K562 (cell line): ENCODE results near the gene ANKH. TPM values are rescaled to one million over a fixed set of nuclear protein-coding genes. Genes with fewer than 3 reads are reported as not detected.
A peak's percentile ranks its signal among the peaks of the same experiment; 100 is the strongest.

ENCODE experiments used
- ATAC-seq: fragments of 200-7000 bp; cut with Tn5 transposase; 3 replicates; pipeline ENCODE4 v1.9.1; 2020; ENCODE audit warnings: moderate library complexity
- BruUV-seq: library from RNA; stranded (reverse); fragments of 400-500 nt; replicated peaks from 2 replicates; lab custom pipeline; 2021; lab: Mats Ljungman, UMichigan
- CTCF ChIA-PET: fragments of 300-600 bp; formaldehyde crosslinking; extraction: SDS; loops from one replicate; lab custom pipeline; 2021; ENCODE audit warnings: low intra/inter-chr PET ratio; lab: Yijun Ruan, JAX
- POLR2A ChIA-PET: fragments of 300-600, 350-650 bp; sonication (Branson Sonifier 250); formaldehyde crosslinking; extraction: SDS; loops from one replicate; lab custom pipeline; 2021; ENCODE audit warnings: antibody characterized with exemption, inconsistent platforms; lab: Yijun Ruan, JAX
- DNase-seq, 4 experiments: peaks; one replicate each; pipeline versions ENCODE4 v3.0.0 to v3.0.0-alpha.2; 2011 to 2018; ENCODE audit warnings: low spot score in 3 of 4, mixed read lengths in 3 of 4; ENCODE audit errors: extremely low read depth in 1 of 4
- FAIRE-seq: peaks from 2 replicates; lab custom pipeline; 2011; peaks lifted over from hg19 to GRCh38; lab: Jason Lieb, UNC
- H2AFZ ChIP-seq: 2 replicates; pipeline ENCODE4 v1.6.0; 2011; ENCODE audit warnings: low read depth, low read length, control low read depth, inconsistent platforms
- H3K27ac ChIP-seq: fragments of 200-600 bp; 3 replicates; pipeline ENCODE4 v1.8.0; 2011; ENCODE audit warnings: low read depth, mild to moderate bottlenecking, control low read depth, inconsistent platforms, low read length, moderate library complexity, mixed read lengths; ENCODE audit errors: extremely low read depth
- H3K27me3 ChIP-seq, 2 experiments: fragments of 300-600 bp in 1 of 2; 2 replicates in 1 of 2; 3 replicates in 1 of 2; pipeline versions ENCODE4 v1.6.0 to v1.8.0; 2011; ENCODE audit warnings: inconsistent platforms in 2 of 2, low read length in 2 of 2, mild to moderate bottlenecking in 1 of 2, mixed read lengths in 1 of 2, moderate library complexity in 1 of 2; ENCODE audit not compliant: control insufficient read depth in 2 of 2, insufficient read depth in 2 of 2
- H3K36me3 ChIP-seq: fragments of 300-600 bp; 3 replicates; pipeline ENCODE4 v1.8.0; 2011; ENCODE audit warnings: mild to moderate bottlenecking, low read length, inconsistent platforms; ENCODE audit not compliant: control insufficient read depth, insufficient read depth
- H3K4me1 ChIP-seq, 2 experiments: fragments of 200-600 bp in 1 of 2; replicated peaks in 1 of 2; 2 replicates in 1 of 2; 3 replicates in 1 of 2; pipeline versions ENCODE4 v1.5.1 to v1.8.0; 2011; ENCODE audit warnings: inconsistent platforms in 2 of 2, low read length in 2 of 2, mild to moderate bottlenecking in 1 of 2, mixed read lengths in 1 of 2, moderate library complexity in 1 of 2; ENCODE audit not compliant: control insufficient read depth in 2 of 2, insufficient read depth in 2 of 2
- H3K4me2 ChIP-seq: 2 replicates; pipeline ENCODE4 v1.6.1; 2011; ENCODE audit warnings: low read length, control low read depth, inconsistent platforms, mixed read lengths; ENCODE audit not compliant: insufficient read depth
- H3K4me3 ChIP-seq: fragments of 200-600 bp; sonication (generic), shearing (Covaris generic); 2 replicates; pipeline ENCODE4 v1.5.1; 2016; ENCODE audit warnings: control low read depth, inconsistent platforms
- H3K79me2 ChIP-seq: fragments of 200-600 bp; 3 replicates; pipeline ENCODE4 v1.8.0; 2011; ENCODE audit warnings: low read length, inconsistent platforms; ENCODE audit not compliant: control insufficient read depth, insufficient read depth
- H3K9ac ChIP-seq, 2 experiments: 2 replicates each; pipeline versions ENCODE4 v1.6.0 to v1.6.1; 2011; ENCODE audit warnings: low read depth in 2 of 2, low read length in 2 of 2, control low read depth in 1 of 2, inconsistent platforms in 1 of 2, mild to moderate bottlenecking in 1 of 2, mixed read lengths in 1 of 2; ENCODE audit not compliant: insufficient read depth in 1 of 2
- H3K9me1 ChIP-seq: one replicate; pipeline ENCODE4 v1.6.0; 2011; ENCODE audit warnings: inconsistent platforms, mild to moderate bottlenecking, low read length, moderate library complexity; ENCODE audit not compliant: control insufficient read depth, insufficient read depth
- H3K9me3 ChIP-seq: replicated peaks from 2 replicates; pipeline ENCODE4 v1.5.1; 2011; ENCODE audit warnings: low read depth, low read length, inconsistent platforms; ENCODE audit not compliant: control insufficient read depth, insufficient read depth
- H4K20me1 ChIP-seq: replicated peaks from 2 replicates; pipeline ENCODE4 v1.6.1; 2011; ENCODE audit warnings: low read length, inconsistent platforms, mixed read lengths; ENCODE audit not compliant: control insufficient read depth, insufficient read depth
- ARNT ChIP-seq, 2 experiments: fragments of 450-650 bp; IDR thresholded peaks; 2 replicates each; pipeline ENCODE4 v1.6.1; 2016; ENCODE audit warnings: mild to moderate bottlenecking in 1 of 2
- CREB3 ChIP-seq: fragments of 450-650 bp; conservative IDR thresholded peaks from 2 replicates; pipeline ENCODE4 v1.6.1; 2016; ENCODE audit warnings: missing genetic modification characterization, low read depth, mild to moderate bottlenecking, missing compliant biosample characterization, moderate library complexity
- DMBX1 ChIP-seq: fragments of 250-450 bp; sonication (Bioruptor Pico); IDR thresholded peaks from 2 replicates; pipeline ENCODE4 v1.8.0; 2022; ENCODE audit warnings: inconsistent platforms, mild to moderate bottlenecking, moderate library complexity, borderline replicate concordance
- EP300 ChIP-seq: IDR thresholded peaks from 2 replicates; pipeline ENCODE4 v1.6.1; 2012; ENCODE audit warnings: low read length, improper control_type of control experiment
- HNRNPLL ChIP-seq: fragments of 200-400 bp; formaldehyde crosslinking; IDR thresholded peaks from 2 replicates; pipeline ENCODE4 v1.6.1; 2017; ENCODE audit warnings: low read length, low read depth, mild to moderate bottlenecking; ENCODE audit not compliant: poor library complexity, severe bottlenecking
- KDM2B ChIP-seq: fragments of 250-450 bp; sonication (Bioruptor Pico); IDR thresholded peaks from 2 replicates; pipeline ENCODE4 v1.8.0; 2021; ENCODE audit warnings: mild to moderate bottlenecking, moderate library complexity
- NFE2 ChIP-seq: IDR thresholded peaks from 2 replicates; pipeline ENCODE4 v1.6.1; 2014; ENCODE audit warnings: antibody characterized with exemption, low read depth
- PHB ChIP-seq: fragments of 250-450 bp; sonication (Bioruptor Pico); IDR thresholded peaks from 2 replicates; pipeline ENCODE4 v1.5.0; 2021
- RBM25 ChIP-seq: fragments of 200-400 bp; formaldehyde crosslinking; IDR thresholded peaks from 2 replicates; pipeline ENCODE4 v1.6.1; 2018; ENCODE audit warnings: low read length, low read depth, moderate library complexity; ENCODE audit not compliant: severe bottlenecking
- SNRNP70 ChIP-seq: fragments of 200-400 bp; formaldehyde crosslinking; optimal IDR thresholded peaks from 2 replicates; pipeline ENCODE3; 2017; ENCODE audit warnings: low read depth, low read length
- SREBF2 ChIP-seq: sonication (generic); formaldehyde crosslinking; IDR thresholded peaks from 2 replicates; pipeline ENCODE4 v1.4.0; 2020; ENCODE audit warnings: mild to moderate bottlenecking, missing genetic modification reagents
- ZNF277 ChIP-seq: fragments of 250-450 bp; sonication (Bioruptor Pico); IDR thresholded peaks from 2 replicates; pipeline ENCODE4 v1.8.0; 2022; ENCODE audit warnings: inconsistent platforms, mild to moderate bottlenecking, moderate library complexity, borderline replicate concordance
- ZSCAN32 ChIP-seq: fragments of 450-650 bp; formaldehyde crosslinking; IDR thresholded peaks from 2 replicates; pipeline ENCODE4 v1.4.0; 2020; ENCODE audit warnings: mild to moderate bottlenecking, moderate library complexity
- WGBS: fragments of 100-300 bp; shearing (Covaris generic); methylation state at CpG from one replicate; pipeline ENCODE4 v1.1.6; 2016; ENCODE audit warnings: low coverage, mixed read lengths; ENCODE audit not compliant: insufficient coverage; ENCODE audit errors: missing lambda C conversion rate; 5-methylcytosine and 5-hydroxymethylcytosine counted together
- in situ Hi-C: fragments of 300-500 bp; cut with MboI; formaldehyde crosslinking; loops from 4 replicates; pipeline ENCODE4 v1.15.0; 2018; ENCODE audit warnings: inconsistent platforms, mixed read lengths
- intact Hi-C: fragments of 100-400 bp; cut with micrococcal nuclease; formaldehyde crosslinking; loops from 2 replicates; pipeline ENCODE4 v1.14.2; 2022
- polyA plus RNA-seq, 8 experiments: library from polyadenylated mRNA; depleted of rRNA in 4 of 8; stranded (reverse) in 5 of 8; unstranded in 3 of 8; fragments of >200 nt; fragmentation: Nextera tagmentation in 2 of 8; fragmentation: Illumina TruSeq in 1 of 8; extraction: Ambion mirVana in 2 of 8; extraction: Trizol in 1 of 8; gene quantifications; 2 replicates each; pipeline versions ENCODE4 v1.2.1 to v1.2.3, GENCODE V29; 2011 to 2014; ENCODE audit warnings: inconsistent platforms in 1 of 8, missing spikeins in 1 of 8
- total RNA-seq, 7 experiments: library from RNA; depleted of rRNA in 6 of 7; stranded (reverse); fragments of >200 nt in 6 of 7; fragmentation: Illumina TruSeq in 2 of 7; extraction: Trizol in 2 of 7; gene quantifications; 2 replicates each; pipeline versions ENCODE4 v1.2.1 to v1.2.3, GENCODE V29; 2011 to 2021; ENCODE audit warnings: low replicate concordance in 1 of 7

ANKH gene
- total and polyA plus RNA-seq, 9 of the 15 experiments (the other 6 are each of a cell fraction or from before 2014, with no cell fraction given): 0.79 to 12.2 (median 4.5) TPM

- ATAC-seq (no peak), FAIRE-seq (no peak), DNase-seq (no peak)
- Histone ChIP-seq H3K9me3 (no peaks in the 10 kb centered on the region), H4K20me1 (no peaks in the 10 kb centered on the region), H3K36me3 (no peaks in the 10 kb centered on the region), H3K9ac (no peak overlapping the region), H3K4me1 (no peaks in the 10 kb centered on the region), H3K4me3 (no peak overlapping the region), H3K79me2 (no peaks in the 10 kb centered on the region), H3K9me1 (no peaks in the 10 kb centered on the region), H3K4me2 (no peak overlapping the region), H2AFZ (no peak overlapping the region), H3K27ac (no peak overlapping the region), H3K27me3 (peaks cover 17 to 23% of the 10 kb centered on the region in 2 experiments)
- POLR2A ChIA-PET: no interaction called here
- CTCF ChIA-PET: no interaction called here
- in situ Hi-C loops (no loop called here), intact Hi-C loops (no loop called here)
- TF ChIP-seq SNRNP70 (no peak), ZSCAN32 (CRISPR knock-in tag) (no peak)
- WGBS: under 1% methylated on average over 8 of the region's 8 CpGs
- no TSS peak for BruUV-seq
Observed at GRCh38 chr5:14914623-14915260, 43.2 kb upstream of the ANKH start.

- peak; percentile 77 for ATAC-seq
- no peak overlapping the region for H3K4me2 ChIP-seq
- peak overlapping the region; percentile 23; the same call in 1 of the 2 replicates for H3K4me3 ChIP-seq
- no peak for FAIRE-seq
- DNase-seq: peak in 2 of 4 experiments; percentile 18 to 36
- no peaks in the 10 kb centered on the region for H4K20me1 ChIP-seq
- intact Hi-C loops (no loop called here), in situ Hi-C loops (no loop called here)
- no peak overlapping the region for H3K9ac ChIP-seq
- no peaks in the 10 kb centered on the region for H3K36me3 ChIP-seq
- no peaks in the 10 kb centered on the region for H3K79me2 ChIP-seq
- POLR2A ChIA-PET: no interaction called here
- CTCF ChIA-PET: no interaction called here
- no peaks in the 10 kb centered on the region for H3K4me1 ChIP-seq
- H2AFZ ChIP-seq: peak overlapping the region; percentile 0; the same call in 1 of the 2 replicates
- H3K27ac ChIP-seq: no peak overlapping the region
- no TSS peak for BruUV-seq
- no peaks in the 10 kb centered on the region for H3K9me1 ChIP-seq
- 2% methylated on average over 7 of the region's 7 CpGs for WGBS
- H3K9me3 ChIP-seq: no peaks in the 10 kb centered on the region
- peaks cover 17 to 23% of the 10 kb centered on the region in 2 experiments for H3K27me3 ChIP-seq
- TF ChIP-seq SREBF2 (CRISPR knock-in tag): no peak
- TF ChIP-seq HNRNPLL: no peak
- no peak for TF ChIP-seq DMBX1 (CRISPR knock-in tag)
- TF ChIP-seq NFE2: no peak
- TF ChIP-seq PHB (CRISPR knock-in tag): no peak
- TF ChIP-seq EP300: no peak
- no peak for TF ChIP-seq ARNT (IDR thresholded peaks at IDR 0.05)
- no peak for TF ChIP-seq KDM2B (CRISPR knock-in tag)
- TF ChIP-seq ZNF277 (CRISPR knock-in tag): no peak
- peak; percentile 15 for TF ChIP-seq RBM25
- no peak for TF ChIP-seq CREB3 (tag)
Observed at GRCh38 chr5:14914193-14914592, 42.6 kb upstream of the ANKH start.
